SK-N-SH (cell line): ENCODE results near the gene SNRNP70. TPM values are rescaled to one million over a fixed set of nuclear protein-coding genes. Genes with fewer than 3 reads are reported as not detected.

ENCODE experiments used
- CTCF ChIA-PET: fragments of 300-600, 350-600 bp; formaldehyde crosslinking; extraction: SDS; loops from one replicate; lab custom pipeline; 2021; lab: Yijun Ruan, JAX
- POLR2A ChIA-PET: fragments of 350-600 bp; sonication (Branson Sonifier 250); formaldehyde crosslinking; extraction: SDS; loops from one replicate; lab custom pipeline; 2020; ENCODE audit warnings: antibody characterized with exemption, inconsistent platforms; lab: Yijun Ruan, JAX
- DNase-seq: peaks from one replicate; pipeline ENCODE4 v3.0.0; 2012
- H2AFZ ChIP-seq: fragments of 200-600 bp; sonication (generic); 2 replicates; pipeline ENCODE4 v1.8.1; 2016; ENCODE audit warnings: antibody characterized with exemption, mild to moderate bottlenecking, low read depth
- H3F3A ChIP-seq: fragments of 200-600 bp; sonication (generic); replicated peaks from 2 replicates; pipeline ENCODE3; 2016; ENCODE audit warnings: antibody characterized with exemption, mild to moderate bottlenecking; ENCODE audit not compliant: insufficient read depth
- H3K27ac ChIP-seq, 2 experiments: fragments of 200-500 bp in 1 of 2; fragments of 200-600 bp in 1 of 2; sonication (Bioruptor generic) in 1 of 2; sonication (generic), shearing (Covaris generic) in 1 of 2; 2 replicates each; pipeline versions ENCODE4 v1.5.1 to v1.6.1; 2014 to 2016; ENCODE audit warnings: low read depth in 2 of 2, inconsistent platforms in 1 of 2, low read length in 1 of 2, mild to moderate bottlenecking in 1 of 2, mixed read lengths in 1 of 2
- H3K27me3 ChIP-seq: fragments of 200-600 bp; sonication (generic), shearing (Covaris generic); 2 replicates; pipeline ENCODE4 v1.6.1; 2016; ENCODE audit warnings: mixed run types; ENCODE audit not compliant: insufficient read depth
- H3K36me3 ChIP-seq, 2 experiments: fragments of 200-500 bp in 1 of 2; fragments of 200-600 bp in 1 of 2; sonication (Bioruptor generic) in 1 of 2; sonication (generic) in 1 of 2; replicated peaks in 1 of 2; 2 replicates each; pipeline versions ENCODE3 to v1.5.1; 2014 to 2016; ENCODE audit warnings: low read length in 1 of 2, mild to moderate bottlenecking in 1 of 2; ENCODE audit not compliant: insufficient read depth in 2 of 2, control insufficient read depth in 1 of 2
- H3K4me1 ChIP-seq, 2 experiments: fragments of 200-500 bp in 1 of 2; fragments of 200-600 bp in 1 of 2; sonication (Bioruptor generic) in 1 of 2; sonication (generic), shearing (Covaris generic) in 1 of 2; 2 replicates each; pipeline versions ENCODE4 v1.5.1 to v1.6.1; 2014 to 2016; ENCODE audit warnings: low read depth in 1 of 2, low read length in 1 of 2, mixed run types in 1 of 2; ENCODE audit not compliant: insufficient read depth in 2 of 2, control insufficient read depth in 1 of 2
- H3K4me2 ChIP-seq: fragments of 200-600 bp; sonication (generic), shearing (Covaris generic); 2 replicates; pipeline ENCODE4 v1.6.1; 2017; ENCODE audit warnings: mixed run types
- H3K4me3 ChIP-seq, 2 experiments: fragments of 200-500 bp in 1 of 2; fragments of 200-600 bp in 1 of 2; sonication (Bioruptor generic) in 1 of 2; sonication (generic), shearing (Covaris generic) in 1 of 2; 2 replicates each; pipeline versions ENCODE4 v1.5.1 to v1.8.1; 2014 to 2016; ENCODE audit warnings: low read depth in 2 of 2, inconsistent platforms in 1 of 2, low read length in 1 of 2, mild to moderate bottlenecking in 1 of 2, mixed read lengths in 1 of 2, moderate library complexity in 1 of 2
- H3K79me2 ChIP-seq: fragments of 200-600 bp; sonication (generic); 2 replicates; pipeline ENCODE4 v1.8.1; 2017; ENCODE audit warnings: mild to moderate bottlenecking; ENCODE audit not compliant: insufficient read depth
- H3K9ac ChIP-seq: fragments of 200-600 bp; sonication (generic); 2 replicates; pipeline ENCODE4 v1.6.1; 2017; ENCODE audit warnings: mixed run types
- H3K9me2 ChIP-seq: fragments of 200-600 bp; sonication (generic); 2 replicates; pipeline ENCODE4 v1.6.1; 2017; ENCODE audit warnings: mixed run types
- H3K9me3 ChIP-seq: fragments of 200-600 bp; sonication (generic); 2 replicates; pipeline ENCODE4 v1.6.1; 2017; ENCODE audit warnings: mixed run types, mild to moderate bottlenecking, moderate library complexity
- H4K20me1 ChIP-seq: fragments of 200-600 bp; sonication (generic); 2 replicates; pipeline ENCODE4 v1.6.1; 2017; ENCODE audit warnings: mild to moderate bottlenecking, mixed run types; ENCODE audit not compliant: insufficient read depth
- GATA2 ChIP-seq: sonication (generic); formaldehyde crosslinking; IDR thresholded peaks from 2 replicates; pipeline ENCODE4 v1.5.0; 2020; ENCODE audit warnings: mild to moderate bottlenecking, missing genetic modification reagents
- MEF2A ChIP-seq: IDR thresholded peaks from 2 replicates; pipeline ENCODE4 v1.4.0; 2012; ENCODE audit warnings: low read depth, borderline replicate concordance
- NRF1 ChIP-seq: IDR thresholded peaks from 2 replicates; pipeline ENCODE4 v1.6.1; 2012; ENCODE audit warnings: low read depth, mild to moderate bottlenecking, low read length
- POLR2AphosphoS5 ChIP-seq: IDR thresholded peaks from 2 replicates; pipeline ENCODE4 v1.6.1; 2012; ENCODE audit warnings: low read depth, low read length
- RXRA ChIP-seq: IDR thresholded peaks from 2 replicates; pipeline ENCODE4 v1.4.0; 2012; ENCODE audit warnings: low read depth, mild to moderate bottlenecking, borderline replicate concordance
- SMC3 ChIP-seq: IDR thresholded peaks from 2 replicates; pipeline ENCODE4 v1.6.1; 2012; ENCODE audit warnings: low read depth, low read length, improper control_type of control experiment
- TAF1 ChIP-seq: IDR thresholded peaks from 2 replicates; pipeline ENCODE4 v1.6.1; 2012; ENCODE audit warnings: low read depth, mild to moderate bottlenecking, low read length, moderate library complexity, borderline replicate concordance
- WGBS: methylation state at CpG from one replicate; pipeline ENCODE4 v1.1.6; 2017; ENCODE audit warnings: low lambda C conversion rate; 5-methylcytosine and 5-hydroxymethylcytosine counted together
- polyA plus RNA-seq, 3 experiments: library from polyadenylated mRNA; depleted of rRNA; stranded (reverse); fragments of >200 nt; gene quantifications; 2 replicates each; pipeline ENCODE4 v1.2.3, GENCODE V29; 2012
- TF ChIP-seq, protein P1 (sequence below): IDR thresholded peaks from 2 replicates; pipeline ENCODE4 v1.4.0; 2012; ENCODE audit warnings: low read depth
- TF ChIP-seq, protein P2 (sequence below): fragments of 150-350 bp; IDR thresholded peaks from 2 replicates; pipeline ENCODE4 v1.6.1; 2016; ENCODE audit warnings: mild to moderate bottlenecking, low read depth, low read length
- TF ChIP-seq, protein P3 (sequence below): IDR thresholded peaks from 2 replicates; pipeline ENCODE4 v1.4.0; 2012; ENCODE audit warnings: low read depth, borderline replicate concordance
- TF ChIP-seq, protein P4 (sequence below): fragments of 200-600 bp; sonication (generic); IDR thresholded peaks from 2 replicates; pipeline ENCODE4 v1.6.1; 2017; ENCODE audit warnings: antibody characterized with exemption, mild to moderate bottlenecking, moderate library complexity
- TF ChIP-seq, protein P5 (sequence below): IDR thresholded peaks from 2 replicates; pipeline ENCODE4 v1.6.1; 2012; ENCODE audit warnings: mild to moderate bottlenecking, low read depth, low read length, moderate library complexity

The SNRNP70 gene
- polyA plus RNA-seq, 1 of the 3 experiments (the other 2 are of a cell fraction), result 359 TPM

DNA sequence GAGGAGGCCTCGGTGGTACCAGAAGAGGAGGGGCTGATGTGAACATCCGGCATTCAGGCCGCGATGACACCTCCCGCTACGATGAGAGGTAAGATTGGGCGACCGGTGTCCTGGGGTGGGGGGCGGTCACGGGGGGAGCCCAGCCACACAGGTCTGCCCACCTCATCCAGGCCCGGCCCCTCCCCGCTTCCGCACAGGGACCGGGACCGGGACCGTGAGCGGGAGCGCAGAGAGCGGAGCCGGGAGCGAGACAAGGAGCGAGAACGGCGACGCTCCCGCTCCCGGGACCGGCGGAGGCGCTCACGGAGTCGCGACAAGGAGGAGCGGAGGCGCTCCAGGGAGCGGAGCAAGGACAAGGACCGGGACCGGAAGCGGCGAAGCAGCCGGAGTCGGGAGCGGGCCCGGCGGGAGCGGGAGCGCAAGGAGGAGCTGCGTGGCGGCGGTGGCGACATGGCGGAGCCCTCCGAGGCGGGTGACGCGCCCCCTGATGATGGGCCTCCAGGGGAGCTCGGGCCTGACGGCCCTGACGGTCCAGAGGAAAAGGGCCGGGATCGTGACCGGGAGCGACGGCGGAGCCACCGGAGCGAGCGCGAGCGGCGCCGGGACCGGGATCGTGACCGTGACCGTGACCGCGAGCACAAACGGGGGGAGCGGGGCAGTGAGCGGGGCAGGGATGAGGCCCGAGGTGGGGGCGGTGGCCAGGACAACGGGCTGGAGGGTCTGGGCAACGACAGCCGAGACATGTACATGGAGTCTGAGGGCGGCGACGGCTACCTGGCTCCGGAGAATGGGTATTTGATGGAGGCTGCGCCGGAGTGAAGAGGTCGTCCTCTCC is 22.6 kb downstream of the SNRNP70 start:
- ChIA-PET CTCF (interaction anchor here (0.9 to 2.9 kb wide), 7 partner anchors 10 to 91 kb away, joined by 3 to 43 read pairs (median 7); no protein-coding TSS in a partner anchor), POLR2A (no interaction called here)
- H3K4me1 ChIP-seq, result peaks cover 3 to 13% of the 10 kb centered on the region in 2 experiments; a peak in 2 of 4 replicates
- H3K9me3 ChIP-seq, result no peaks in the 10 kb centered on the region
- H3K27ac ChIP-seq, result no peak overlapping the region
- H3K79me2 ChIP-seq, result peaks cover 24% of the 10 kb centered on the region
- H3K9ac ChIP-seq, result no peak overlapping the region
- DNase-seq, result no peak
- H3K9me2 ChIP-seq, result no peaks in the 10 kb centered on the region
- H3K4me2 ChIP-seq, result no peak overlapping the region
- H3K4me3 ChIP-seq, result no peak overlapping the region
- TF ChIP-seq MEF2A (no peak), NRF1 (no peak), POLR2AphosphoS5 (no peak), TAF1 (no peak), RXRA (no peak), GATA2 (no peak), SMC3 (no peak)
- TF ChIP-seq, protein P1, sequence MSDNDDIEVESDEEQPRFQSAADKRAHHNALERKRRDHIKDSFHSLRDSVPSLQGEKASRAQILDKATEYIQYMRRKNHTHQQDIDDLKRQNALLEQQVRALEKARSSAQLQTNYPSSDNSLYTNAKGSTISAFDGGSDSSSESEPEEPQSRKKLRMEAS, result no peak
- TF ChIP-seq, protein P2, sequence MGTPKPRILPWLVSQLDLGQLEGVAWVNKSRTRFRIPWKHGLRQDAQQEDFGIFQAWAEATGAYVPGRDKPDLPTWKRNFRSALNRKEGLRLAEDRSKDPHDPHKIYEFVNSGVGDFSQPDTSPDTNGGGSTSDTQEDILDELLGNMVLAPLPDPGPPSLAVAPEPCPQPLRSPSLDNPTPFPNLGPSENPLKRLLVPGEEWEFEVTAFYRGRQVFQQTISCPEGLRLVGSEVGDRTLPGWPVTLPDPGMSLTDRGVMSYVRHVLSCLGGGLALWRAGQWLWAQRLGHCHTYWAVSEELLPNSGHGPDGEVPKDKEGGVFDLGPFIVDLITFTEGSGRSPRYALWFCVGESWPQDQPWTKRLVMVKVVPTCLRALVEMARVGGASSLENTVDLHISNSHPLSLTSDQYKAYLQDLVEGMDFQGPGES, result no peak
- TF ChIP-seq, protein P3, sequence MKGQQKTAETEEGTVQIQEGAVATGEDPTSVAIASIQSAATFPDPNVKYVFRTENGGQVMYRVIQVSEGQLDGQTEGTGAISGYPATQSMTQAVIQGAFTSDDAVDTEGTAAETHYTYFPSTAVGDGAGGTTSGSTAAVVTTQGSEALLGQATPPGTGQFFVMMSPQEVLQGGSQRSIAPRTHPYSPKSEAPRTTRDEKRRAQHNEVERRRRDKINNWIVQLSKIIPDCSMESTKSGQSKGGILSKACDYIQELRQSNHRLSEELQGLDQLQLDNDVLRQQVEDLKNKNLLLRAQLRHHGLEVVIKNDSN, result no peak
- TF ChIP-seq, protein P4, sequence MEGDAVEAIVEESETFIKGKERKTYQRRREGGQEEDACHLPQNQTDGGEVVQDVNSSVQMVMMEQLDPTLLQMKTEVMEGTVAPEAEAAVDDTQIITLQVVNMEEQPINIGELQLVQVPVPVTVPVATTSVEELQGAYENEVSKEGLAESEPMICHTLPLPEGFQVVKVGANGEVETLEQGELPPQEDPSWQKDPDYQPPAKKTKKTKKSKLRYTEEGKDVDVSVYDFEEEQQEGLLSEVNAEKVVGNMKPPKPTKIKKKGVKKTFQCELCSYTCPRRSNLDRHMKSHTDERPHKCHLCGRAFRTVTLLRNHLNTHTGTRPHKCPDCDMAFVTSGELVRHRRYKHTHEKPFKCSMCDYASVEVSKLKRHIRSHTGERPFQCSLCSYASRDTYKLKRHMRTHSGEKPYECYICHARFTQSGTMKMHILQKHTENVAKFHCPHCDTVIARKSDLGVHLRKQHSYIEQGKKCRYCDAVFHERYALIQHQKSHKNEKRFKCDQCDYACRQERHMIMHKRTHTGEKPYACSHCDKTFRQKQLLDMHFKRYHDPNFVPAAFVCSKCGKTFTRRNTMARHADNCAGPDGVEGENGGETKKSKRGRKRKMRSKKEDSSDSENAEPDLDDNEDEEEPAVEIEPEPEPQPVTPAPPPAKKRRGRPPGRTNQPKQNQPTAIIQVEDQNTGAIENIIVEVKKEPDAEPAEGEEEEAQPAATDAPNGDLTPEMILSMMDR, result no peak
- TF ChIP-seq, protein P5, sequence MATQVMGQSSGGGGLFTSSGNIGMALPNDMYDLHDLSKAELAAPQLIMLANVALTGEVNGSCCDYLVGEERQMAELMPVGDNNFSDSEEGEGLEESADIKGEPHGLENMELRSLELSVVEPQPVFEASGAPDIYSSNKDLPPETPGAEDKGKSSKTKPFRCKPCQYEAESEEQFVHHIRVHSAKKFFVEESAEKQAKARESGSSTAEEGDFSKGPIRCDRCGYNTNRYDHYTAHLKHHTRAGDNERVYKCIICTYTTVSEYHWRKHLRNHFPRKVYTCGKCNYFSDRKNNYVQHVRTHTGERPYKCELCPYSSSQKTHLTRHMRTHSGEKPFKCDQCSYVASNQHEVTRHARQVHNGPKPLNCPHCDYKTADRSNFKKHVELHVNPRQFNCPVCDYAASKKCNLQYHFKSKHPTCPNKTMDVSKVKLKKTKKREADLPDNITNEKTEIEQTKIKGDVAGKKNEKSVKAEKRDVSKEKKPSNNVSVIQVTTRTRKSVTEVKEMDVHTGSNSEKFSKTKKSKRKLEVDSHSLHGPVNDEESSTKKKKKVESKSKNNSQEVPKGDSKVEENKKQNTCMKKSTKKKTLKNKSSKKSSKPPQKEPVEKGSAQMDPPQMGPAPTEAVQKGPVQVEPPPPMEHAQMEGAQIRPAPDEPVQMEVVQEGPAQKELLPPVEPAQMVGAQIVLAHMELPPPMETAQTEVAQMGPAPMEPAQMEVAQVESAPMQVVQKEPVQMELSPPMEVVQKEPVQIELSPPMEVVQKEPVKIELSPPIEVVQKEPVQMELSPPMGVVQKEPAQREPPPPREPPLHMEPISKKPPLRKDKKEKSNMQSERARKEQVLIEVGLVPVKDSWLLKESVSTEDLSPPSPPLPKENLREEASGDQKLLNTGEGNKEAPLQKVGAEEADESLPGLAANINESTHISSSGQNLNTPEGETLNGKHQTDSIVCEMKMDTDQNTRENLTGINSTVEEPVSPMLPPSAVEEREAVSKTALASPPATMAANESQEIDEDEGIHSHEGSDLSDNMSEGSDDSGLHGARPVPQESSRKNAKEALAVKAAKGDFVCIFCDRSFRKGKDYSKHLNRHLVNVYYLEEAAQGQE, result no peak
- WGBS, result 98% methylated on average over 93 of the region's 93 CpGs
- peaks cover 44% of the 10 kb centered on the region for H4K20me1 ChIP-seq
- H3K36me3 ChIP-seq, result peaks cover 31 to 64% of the 10 kb centered on the region in 2 experiments
- no peak overlapping the region for H2AFZ ChIP-seq
- no peaks in the 10 kb centered on the region for H3K27me3 ChIP-seq
- peaks cover 74% of the 10 kb centered on the region for H3F3A ChIP-seq
